WTC11 (cell line): Measurements from ENCODE around the gene UBE2F.

ENCODE experiments used
- CREB1 ChIP-seq: sonication (generic); formaldehyde crosslinking; IDR thresholded peaks from 2 replicates; pipeline ENCODE4 v1.8.0; 2023; ENCODE audit warnings: mild to moderate bottlenecking, missing genetic modification reagents
- ESRRA ChIP-seq: sonication (generic); formaldehyde crosslinking; IDR thresholded peaks from 2 replicates; pipeline ENCODE4 v1.8.1; 2022; ENCODE audit warnings: mild to moderate bottlenecking, missing genetic modification reagents, borderline replicate concordance
- NFE2L1 ChIP-seq: sonication (generic); formaldehyde crosslinking; IDR thresholded peaks from 2 replicates; pipeline ENCODE4 v1.8.1; 2023; ENCODE audit warnings: missing genetic modification reagents
- TF ChIP-seq, protein P1 (sequence below): fragments of 200-600 bp; IDR thresholded peaks from 2 replicates; pipeline ENCODE4 v1.8.0; 2022; ENCODE audit warnings: antibody characterized with exemption
- TF ChIP-seq, protein P2 (sequence below): sonication (generic); formaldehyde crosslinking; IDR thresholded peaks from 2 replicates; pipeline ENCODE4 v1.8.0; 2022; ENCODE audit warnings: mild to moderate bottlenecking, missing genetic modification reagents
- TF ChIP-seq, protein P3 (sequence below): sonication (generic); formaldehyde crosslinking; IDR thresholded peaks from 2 replicates; pipeline ENCODE4 v1.8.1; 2022; ENCODE audit warnings: low read depth, missing genetic modification reagents, borderline replicate concordance
- TF ChIP-seq, protein P4 (sequence below): sonication (generic); formaldehyde crosslinking; IDR thresholded peaks from 2 replicates; pipeline ENCODE4 v1.8.1; 2023; ENCODE audit warnings: mild to moderate bottlenecking, missing genetic modification reagents, borderline replicate concordance
- TF ChIP-seq, protein P5 (sequence below): sonication (generic); formaldehyde crosslinking; IDR thresholded peaks from 2 replicates; pipeline ENCODE4 v1.8.1; 2023; ENCODE audit warnings: mild to moderate bottlenecking, missing genetic modification reagents, moderate library complexity
- TF ChIP-seq, protein P6 (sequence below): fragments of 250-450 bp; sonication (Bioruptor Pico); conservative IDR thresholded peaks from 2 replicates; pipeline ENCODE4 v1.9.0; 2021; ENCODE audit warnings: mild to moderate bottlenecking

DNA sequence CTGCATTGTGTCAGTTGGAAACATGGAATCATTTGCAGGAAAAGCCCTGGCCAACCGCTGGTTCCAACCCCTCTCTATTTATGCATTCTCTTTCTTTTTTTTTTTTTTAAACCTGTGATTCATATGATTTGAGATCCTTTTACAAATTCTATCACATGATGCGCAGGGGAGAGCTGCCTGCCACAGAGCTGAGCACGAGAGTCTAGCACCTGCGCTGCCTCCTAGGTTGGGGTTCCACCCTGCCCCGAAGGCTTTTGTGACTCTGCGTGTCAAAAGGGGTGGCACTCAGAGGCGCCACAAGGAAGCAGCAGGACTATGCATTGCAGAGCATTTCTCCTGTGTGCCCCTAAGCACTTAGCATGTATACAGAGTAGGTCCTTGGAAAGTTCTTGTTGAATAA lies 116.0 kb downstream of the UBE2F start:
- TF ChIP-seq, protein P1, sequence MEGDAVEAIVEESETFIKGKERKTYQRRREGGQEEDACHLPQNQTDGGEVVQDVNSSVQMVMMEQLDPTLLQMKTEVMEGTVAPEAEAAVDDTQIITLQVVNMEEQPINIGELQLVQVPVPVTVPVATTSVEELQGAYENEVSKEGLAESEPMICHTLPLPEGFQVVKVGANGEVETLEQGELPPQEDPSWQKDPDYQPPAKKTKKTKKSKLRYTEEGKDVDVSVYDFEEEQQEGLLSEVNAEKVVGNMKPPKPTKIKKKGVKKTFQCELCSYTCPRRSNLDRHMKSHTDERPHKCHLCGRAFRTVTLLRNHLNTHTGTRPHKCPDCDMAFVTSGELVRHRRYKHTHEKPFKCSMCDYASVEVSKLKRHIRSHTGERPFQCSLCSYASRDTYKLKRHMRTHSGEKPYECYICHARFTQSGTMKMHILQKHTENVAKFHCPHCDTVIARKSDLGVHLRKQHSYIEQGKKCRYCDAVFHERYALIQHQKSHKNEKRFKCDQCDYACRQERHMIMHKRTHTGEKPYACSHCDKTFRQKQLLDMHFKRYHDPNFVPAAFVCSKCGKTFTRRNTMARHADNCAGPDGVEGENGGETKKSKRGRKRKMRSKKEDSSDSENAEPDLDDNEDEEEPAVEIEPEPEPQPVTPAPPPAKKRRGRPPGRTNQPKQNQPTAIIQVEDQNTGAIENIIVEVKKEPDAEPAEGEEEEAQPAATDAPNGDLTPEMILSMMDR, result no peak
- TF ChIP-seq, protein P2, sequence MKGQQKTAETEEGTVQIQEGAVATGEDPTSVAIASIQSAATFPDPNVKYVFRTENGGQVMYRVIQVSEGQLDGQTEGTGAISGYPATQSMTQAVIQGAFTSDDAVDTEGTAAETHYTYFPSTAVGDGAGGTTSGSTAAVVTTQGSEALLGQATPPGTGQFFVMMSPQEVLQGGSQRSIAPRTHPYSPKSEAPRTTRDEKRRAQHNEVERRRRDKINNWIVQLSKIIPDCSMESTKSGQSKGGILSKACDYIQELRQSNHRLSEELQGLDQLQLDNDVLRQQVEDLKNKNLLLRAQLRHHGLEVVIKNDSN, result no peak
- TF ChIP-seq, protein P3, sequence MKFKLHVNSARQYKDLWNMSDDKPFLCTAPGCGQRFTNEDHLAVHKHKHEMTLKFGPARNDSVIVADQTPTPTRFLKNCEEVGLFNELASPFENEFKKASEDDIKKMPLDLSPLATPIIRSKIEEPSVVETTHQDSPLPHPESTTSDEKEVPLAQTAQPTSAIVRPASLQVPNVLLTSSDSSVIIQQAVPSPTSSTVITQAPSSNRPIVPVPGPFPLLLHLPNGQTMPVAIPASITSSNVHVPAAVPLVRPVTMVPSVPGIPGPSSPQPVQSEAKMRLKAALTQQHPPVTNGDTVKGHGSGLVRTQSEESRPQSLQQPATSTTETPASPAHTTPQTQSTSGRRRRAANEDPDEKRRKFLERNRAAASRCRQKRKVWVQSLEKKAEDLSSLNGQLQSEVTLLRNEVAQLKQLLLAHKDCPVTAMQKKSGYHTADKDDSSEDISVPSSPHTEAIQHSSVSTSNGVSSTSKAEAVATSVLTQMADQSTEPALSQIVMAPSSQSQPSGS (CRISPR knock-in tag), result no peak
- no peak for TF ChIP-seq ESRRA (CRISPR knock-in tag)
- TF ChIP-seq NFE2L1 (CRISPR knock-in tag), result no peak
- no peak for TF ChIP-seq CREB1 (CRISPR knock-in tag)
- TF ChIP-seq, protein P4, sequence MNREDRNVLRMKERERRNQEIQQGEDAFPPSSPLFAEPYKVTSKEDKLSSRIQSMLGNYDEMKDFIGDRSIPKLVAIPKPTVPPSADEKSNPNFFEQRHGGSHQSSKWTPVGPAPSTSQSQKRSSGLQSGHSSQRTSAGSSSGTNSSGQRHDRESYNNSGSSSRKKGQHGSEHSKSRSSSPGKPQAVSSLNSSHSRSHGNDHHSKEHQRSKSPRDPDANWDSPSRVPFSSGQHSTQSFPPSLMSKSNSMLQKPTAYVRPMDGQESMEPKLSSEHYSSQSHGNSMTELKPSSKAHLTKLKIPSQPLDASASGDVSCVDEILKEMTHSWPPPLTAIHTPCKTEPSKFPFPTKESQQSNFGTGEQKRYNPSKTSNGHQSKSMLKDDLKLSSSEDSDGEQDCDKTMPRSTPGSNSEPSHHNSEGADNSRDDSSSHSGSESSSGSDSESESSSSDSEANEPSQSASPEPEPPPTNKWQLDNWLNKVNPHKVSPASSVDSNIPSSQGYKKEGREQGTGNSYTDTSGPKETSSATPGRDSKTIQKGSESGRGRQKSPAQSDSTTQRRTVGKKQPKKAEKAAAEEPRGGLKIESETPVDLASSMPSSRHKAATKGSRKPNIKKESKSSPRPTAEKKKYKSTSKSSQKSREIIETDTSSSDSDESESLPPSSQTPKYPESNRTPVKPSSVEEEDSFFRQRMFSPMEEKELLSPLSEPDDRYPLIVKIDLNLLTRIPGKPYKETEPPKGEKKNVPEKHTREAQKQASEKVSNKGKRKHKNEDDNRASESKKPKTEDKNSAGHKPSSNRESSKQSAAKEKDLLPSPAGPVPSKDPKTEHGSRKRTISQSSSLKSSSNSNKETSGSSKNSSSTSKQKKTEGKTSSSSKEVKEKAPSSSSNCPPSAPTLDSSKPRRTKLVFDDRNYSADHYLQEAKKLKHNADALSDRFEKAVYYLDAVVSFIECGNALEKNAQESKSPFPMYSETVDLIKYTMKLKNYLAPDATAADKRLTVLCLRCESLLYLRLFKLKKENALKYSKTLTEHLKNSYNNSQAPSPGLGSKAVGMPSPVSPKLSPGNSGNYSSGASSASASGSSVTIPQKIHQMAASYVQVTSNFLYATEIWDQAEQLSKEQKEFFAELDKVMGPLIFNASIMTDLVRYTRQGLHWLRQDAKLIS (CRISPR knock-in tag), result no peak
- TF ChIP-seq, protein P5, sequence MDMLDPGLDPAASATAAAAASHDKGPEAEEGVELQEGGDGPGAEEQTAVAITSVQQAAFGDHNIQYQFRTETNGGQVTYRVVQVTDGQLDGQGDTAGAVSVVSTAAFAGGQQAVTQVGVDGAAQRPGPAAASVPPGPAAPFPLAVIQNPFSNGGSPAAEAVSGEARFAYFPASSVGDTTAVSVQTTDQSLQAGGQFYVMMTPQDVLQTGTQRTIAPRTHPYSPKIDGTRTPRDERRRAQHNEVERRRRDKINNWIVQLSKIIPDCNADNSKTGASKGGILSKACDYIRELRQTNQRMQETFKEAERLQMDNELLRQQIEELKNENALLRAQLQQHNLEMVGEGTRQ (CRISPR knock-in tag), result no peak
- TF ChIP-seq, protein P6, sequence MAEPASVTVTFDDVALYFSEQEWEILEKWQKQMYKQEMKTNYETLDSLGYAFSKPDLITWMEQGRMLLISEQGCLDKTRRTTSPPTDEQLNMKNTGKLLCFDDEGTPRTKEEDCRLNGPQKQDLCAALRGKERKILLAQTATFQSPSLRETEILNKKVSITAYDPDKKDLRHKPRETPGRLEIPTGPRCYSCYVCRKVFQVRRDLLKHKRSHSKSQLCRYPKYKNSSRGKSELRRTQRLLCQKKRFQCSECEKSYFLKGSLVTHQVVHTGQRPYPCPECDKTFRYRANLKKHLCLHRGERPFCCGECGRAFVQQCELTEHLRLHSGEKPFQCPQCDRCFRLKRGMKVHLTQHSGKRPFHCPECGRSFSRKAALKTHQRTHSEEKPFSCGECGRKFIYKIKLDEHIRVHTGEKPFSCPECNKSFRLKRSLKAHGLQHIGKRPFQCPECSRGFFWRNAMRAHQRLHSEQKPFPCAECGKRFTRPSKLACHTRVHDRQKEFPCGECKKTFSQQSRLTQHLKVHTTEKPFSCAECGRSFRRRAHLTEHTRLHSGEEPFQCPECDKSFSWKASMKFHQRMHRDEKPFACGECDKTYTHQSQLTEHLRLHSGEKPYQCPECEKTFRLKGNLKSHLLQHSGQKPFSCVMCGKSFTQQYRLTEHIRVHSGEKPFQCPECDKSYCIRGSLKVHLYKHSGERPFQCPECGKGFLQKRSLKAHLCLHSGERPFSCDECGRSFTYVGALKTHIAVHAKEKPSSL (CRISPR knock-in tag), result no peak
